Mucosa of rectum (tissue), 2 donors: ENCODE measurements around the gene SPEN.

Source experiments
- H3K27ac ChIP-seq, 2 donors: one replicate each; pipeline ENCODE4 v1.7.0; 2013; ENCODE audit warnings: inconsistent platforms in 2 of 2, low read depth in 2 of 2, low read length in 2 of 2
- H3K27me3 ChIP-seq, 2 donors: one replicate each; pipeline ENCODE4 v1.7.0; 2013; ENCODE audit warnings: low read length in 2 of 2; ENCODE audit not compliant: control insufficient read depth in 2 of 2, insufficient read depth in 2 of 2
- H3K36me3 ChIP-seq, 2 donors: one replicate each; pipeline ENCODE4 v1.7.0; 2013; ENCODE audit warnings: low read length in 2 of 2; ENCODE audit not compliant: control insufficient read depth in 2 of 2, insufficient read depth in 2 of 2
- H3K4me1 ChIP-seq, 2 donors: one replicate each; pipeline ENCODE4 v1.7.0; 2013; ENCODE audit warnings: low read length in 2 of 2, mild to moderate bottlenecking in 1 of 2; ENCODE audit not compliant: control insufficient read depth in 2 of 2, insufficient read depth in 2 of 2
- H3K4me3 ChIP-seq, 2 donors: one replicate each; pipeline ENCODE4 v1.7.0; 2013; ENCODE audit warnings: low read length in 2 of 2
- H3K9ac ChIP-seq, 2 donors: one replicate each; pipeline ENCODE4 v1.7.0; 2013; ENCODE audit warnings: low read length in 2 of 2, low read depth in 1 of 2, mild to moderate bottlenecking in 1 of 2
- H3K9me3 ChIP-seq, 2 donors: one replicate each; pipeline ENCODE4 v1.7.0; 2013; ENCODE audit warnings: low read length in 2 of 2; ENCODE audit not compliant: control insufficient read depth in 2 of 2
- donor health status: healthy.
- donor health status: Normal muscosa, but diverticular disease.

The SPEN gene

GRCh38 chr1:15981679-15982078, 134.2 kb downstream of the SPEN start:
- H3K9me3 ChIP-seq = no peaks in the 10 kb centered on the region
- H3K27me3 ChIP-seq = no peaks in the 10 kb centered on the region
- H3K4me3 ChIP-seq = no peak overlapping the region
- no peak overlapping the region for H3K27ac ChIP-seq
- H3K9ac ChIP-seq = no peak overlapping the region
- no peaks in the 10 kb centered on the region for H3K4me1 ChIP-seq
- no peaks in the 10 kb centered on the region for H3K36me3 ChIP-seq

- Histone ChIP-seq H3K27ac (no peak overlapping the region), H3K9me3 (no peaks in the 10 kb centered on the region), H3K27me3 (no peaks in the 10 kb centered on the region), H3K4me1 (no peaks in the 10 kb centered on the region), H3K4me3 (no peak overlapping the region), H3K9ac (no peak overlapping the region), H3K36me3 (no peaks in the 10 kb centered on the region)
Observed at GRCh38 chr1:15983275-15983674, 135.8 kb downstream of the SPEN start.

- Histone ChIP-seq H3K27ac (no peak overlapping the region), H3K9ac (no peak overlapping the region)
Observed at GRCh38 chr1:15985611-15986297, 138.2 kb downstream of the SPEN start.

GRCh38 chr1:15988856-15989736, 141.6 kb downstream of the SPEN start:
- Histone ChIP-seq H3K4me1 (no peaks in the 10 kb centered on the region), H3K27me3 (no peaks in the 10 kb centered on the region), H3K36me3 (no peaks in the 10 kb centered on the region), H3K9ac (no peak overlapping the region), H3K4me3 (no peak overlapping the region), H3K9me3 (no peaks in the 10 kb centered on the region), H3K27ac (no peak overlapping the region)

More at GRCh38 chr1:15985611-15986297, 138.2 kb downstream of the SPEN start:
- Histone ChIP-seq H3K4me1 (no peaks in the 10 kb centered on the region), H3K27me3 (no peaks in the 10 kb centered on the region), H3K36me3 (no peaks in the 10 kb centered on the region), H3K9me3 (no peaks in the 10 kb centered on the region), H3K4me3 (no peak overlapping the region)

- no peaks in the 10 kb centered on the region for H3K4me1 ChIP-seq
- H3K36me3 ChIP-seq = no peaks in the 10 kb centered on the region
- H3K27me3 ChIP-seq = no peaks in the 10 kb centered on the region
- no peak overlapping the region for H3K27ac ChIP-seq
- no peak overlapping the region for H3K9ac ChIP-seq
- H3K9me3 ChIP-seq = no peaks in the 10 kb centered on the region
- H3K4me3 ChIP-seq = no peak overlapping the region
Observed at GRCh38 chr1:15989776-15990175, 142.3 kb downstream of the SPEN start.
